GM21717 (cell line): Measurements from ENCODE around the gene PPP3CB.

ENCODE experiments used
- ATAC-seq: cut with Tn5 transposase; IDR thresholded peaks from one replicate; pipeline ENCODE4 v1.9.1; 2021; ENCODE audit warnings: mild to moderate bottlenecking, moderate library complexity; ENCODE audit not compliant: unreplicated experiment

PPP3CB gene

DNA sequence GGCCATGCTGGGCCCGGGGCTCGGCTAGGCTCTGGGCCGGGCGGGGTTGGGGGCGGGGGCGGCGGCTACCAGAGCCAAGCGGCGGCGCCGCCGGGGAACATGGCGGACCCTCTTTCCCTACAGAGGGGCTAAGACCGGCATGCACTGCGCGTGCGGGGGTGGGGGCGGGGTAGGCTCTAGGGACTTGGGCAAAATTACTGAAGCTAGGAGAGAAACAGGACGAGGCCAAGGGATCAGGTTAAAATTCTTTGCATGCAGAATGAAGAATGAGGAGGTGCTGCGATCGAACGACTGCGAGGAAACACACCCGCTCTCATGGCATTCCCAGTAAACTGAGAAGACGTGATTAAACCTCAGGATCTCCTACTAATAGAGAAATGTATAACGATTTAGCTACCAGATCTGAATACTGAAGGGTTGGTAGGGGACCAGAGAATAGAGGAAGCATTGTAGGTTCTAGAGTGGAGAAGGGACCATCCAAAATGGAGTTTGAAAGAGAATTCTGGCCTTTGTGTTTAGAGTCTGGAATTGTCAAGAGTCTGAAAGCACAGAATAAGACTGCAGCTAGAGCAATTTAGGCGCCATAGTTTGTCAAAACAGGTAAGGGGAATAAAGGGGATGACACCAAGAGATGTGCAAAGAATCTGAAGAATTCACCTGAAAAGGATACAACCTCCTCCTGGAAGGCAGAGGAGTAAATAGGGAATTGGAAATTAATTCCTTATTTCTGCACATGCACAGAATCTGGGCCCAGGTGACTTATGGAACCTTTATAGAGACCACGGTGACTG, at the start of gene PPP3CB:
Gene PPP3CB (minus strand): TSS at position 141 of the 791 bp plus-strand sequence. CDS start 135 bp downstream, at position 6.
- ATAC-seq, result peak; percentile 37

GRCh38 chr10:73545357-73545756, 49.5 kb upstream of the PPP3CB start:
- no peak for ATAC-seq

DNA sequence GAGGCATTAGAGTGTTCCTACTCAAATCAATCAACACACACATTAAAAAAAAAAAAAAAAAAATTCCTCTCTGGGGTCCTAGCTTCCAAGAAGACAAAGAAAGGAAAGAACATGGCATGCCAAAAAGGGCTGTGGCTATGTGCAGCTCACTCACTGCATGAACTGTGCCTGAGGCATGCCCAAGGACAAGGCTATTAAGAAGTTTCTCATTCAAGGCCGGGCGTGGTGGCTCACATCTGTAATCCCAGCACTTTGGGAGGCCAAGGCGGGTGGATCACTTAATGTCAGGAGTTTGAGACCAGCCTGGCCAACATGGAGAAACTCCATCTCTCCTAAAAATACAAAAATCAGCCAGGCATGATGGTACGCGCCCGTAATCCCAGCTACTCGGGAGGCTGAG, 41.9 kb upstream of the PPP3CB start:
- ATAC-seq, result no peak

DNA sequence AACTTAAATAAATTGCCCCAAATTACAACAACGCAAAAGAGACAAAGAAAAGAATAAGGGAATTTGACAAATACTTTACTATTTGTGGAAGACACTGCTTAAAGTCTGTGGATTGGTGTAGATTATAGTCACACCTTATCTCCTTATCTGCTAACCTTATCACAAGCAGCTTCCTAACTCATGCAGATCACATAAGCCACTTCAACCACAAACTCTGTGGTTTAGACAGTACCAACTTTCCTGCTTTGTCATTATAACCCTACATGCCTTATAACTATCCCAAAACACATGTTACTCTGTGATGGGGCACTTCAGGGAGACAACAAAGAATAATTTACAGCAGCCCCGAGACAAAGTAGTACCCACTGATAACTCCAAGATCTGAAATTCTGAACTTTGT, 41.5 kb upstream of the PPP3CB start:
- no peak for ATAC-seq

- ATAC-seq, result no peak
These were observed 39.0 kb upstream of the PPP3CB start for GRCh38 chr10:73534857-73535256.

- ATAC-seq, result peak; percentile 55
These were observed 33.4 kb upstream of the PPP3CB start for GRCh38 chr10:73529089-73529832.

DNA sequence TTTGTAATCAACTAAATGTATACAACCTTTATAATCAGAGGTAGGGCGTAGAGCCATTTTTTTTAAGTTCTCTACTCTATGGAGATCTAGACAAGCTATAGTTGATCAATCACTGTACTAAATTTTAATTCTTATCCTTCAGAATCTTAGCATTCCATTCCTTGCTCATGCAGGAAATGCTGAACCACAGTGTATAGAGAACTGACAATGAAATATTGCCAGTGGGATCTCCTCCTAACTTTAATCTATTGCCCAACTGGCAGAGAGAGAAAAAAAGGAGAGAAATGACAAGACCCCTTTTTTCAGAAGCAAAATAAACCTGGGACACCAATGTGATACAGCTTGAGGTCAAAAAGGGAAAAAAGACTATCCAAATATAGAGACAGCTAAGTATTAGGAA, 26.4 kb upstream of the PPP3CB start:
- ATAC-seq, result no peak

GRCh38 chr10:73519336-73519735, 23.5 kb upstream of the PPP3CB start:
- ATAC-seq, result no peak

GRCh38 chr10:73517166-73517888, 21.5 kb upstream of the PPP3CB start:
- ATAC-seq, result no peak

DNA sequence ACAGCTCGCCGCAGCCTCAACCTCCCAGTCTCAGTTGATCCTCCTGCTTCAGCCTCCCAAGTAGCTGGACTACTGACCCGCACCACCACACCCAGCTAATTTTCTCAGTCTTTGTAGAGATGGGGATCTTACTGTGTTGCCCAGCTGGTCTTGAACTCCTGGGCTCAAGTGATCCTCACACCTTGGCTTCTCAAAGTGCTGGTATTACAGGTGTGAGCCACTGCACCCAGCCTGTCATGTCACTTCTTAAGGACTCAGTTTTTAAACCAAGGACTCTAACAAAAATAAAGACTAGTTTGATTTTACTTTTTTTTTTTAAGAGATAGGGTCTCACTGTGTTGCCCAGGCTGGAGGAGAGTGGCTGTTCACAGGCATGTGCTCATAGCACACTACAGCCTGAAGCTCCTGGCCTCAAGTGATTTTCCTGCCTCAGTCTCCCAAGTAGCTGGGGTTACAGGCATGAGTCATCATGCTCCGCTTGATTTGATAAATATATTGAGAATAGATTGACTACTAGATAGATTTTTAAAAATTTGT, 16.5 kb upstream of the PPP3CB start:
- no peak for ATAC-seq

- no peak for ATAC-seq
These were observed 13.9 kb upstream of the PPP3CB start for GRCh38 chr10:73509695-73510094.

DNA sequence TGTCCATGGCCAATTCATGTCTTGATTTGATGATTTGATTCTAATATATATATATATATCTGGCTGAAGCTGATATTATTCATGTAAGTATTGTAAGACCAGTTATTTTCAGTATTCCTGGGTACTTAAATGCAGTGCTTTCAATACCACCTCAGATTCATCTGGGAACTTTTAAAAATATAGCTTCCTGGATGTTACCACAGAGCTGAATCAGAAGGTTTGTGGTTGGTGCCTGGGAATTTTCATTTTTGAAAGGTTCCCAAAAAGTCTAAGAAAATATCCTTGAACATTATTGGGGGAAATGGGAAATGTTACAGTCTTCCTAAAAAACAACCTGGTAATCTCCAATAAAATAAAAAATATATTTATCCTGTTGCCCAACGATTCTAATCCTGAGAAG, 10.7 kb upstream of the PPP3CB start:
- no peak for ATAC-seq

GRCh38 chr10:73506074-73506473, 10.2 kb upstream of the PPP3CB start:
- no peak for ATAC-seq

GRCh38 chr10:73503037-73503436, 7.2 kb upstream of the PPP3CB start:
- no peak for ATAC-seq

DNA sequence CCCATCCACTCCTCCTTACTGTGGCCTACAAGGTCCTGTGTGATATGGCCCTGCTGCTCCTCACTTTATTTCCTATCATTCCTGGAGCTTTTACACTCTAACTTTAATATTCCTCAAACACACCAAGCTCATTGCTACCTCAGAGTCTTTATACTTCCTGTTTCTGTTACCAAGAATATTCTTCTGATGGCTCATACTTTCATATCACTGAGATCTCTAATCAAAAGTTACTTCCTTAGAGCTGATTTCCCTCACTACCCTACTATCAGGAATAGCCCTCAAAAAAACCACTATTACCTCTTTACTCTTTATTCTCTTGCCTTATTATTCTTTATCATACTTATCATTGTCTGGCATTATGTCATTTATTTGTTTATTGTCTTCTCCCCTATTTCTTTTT, 5.8 kb upstream of the PPP3CB start:
- ATAC-seq, result no peak

DNA sequence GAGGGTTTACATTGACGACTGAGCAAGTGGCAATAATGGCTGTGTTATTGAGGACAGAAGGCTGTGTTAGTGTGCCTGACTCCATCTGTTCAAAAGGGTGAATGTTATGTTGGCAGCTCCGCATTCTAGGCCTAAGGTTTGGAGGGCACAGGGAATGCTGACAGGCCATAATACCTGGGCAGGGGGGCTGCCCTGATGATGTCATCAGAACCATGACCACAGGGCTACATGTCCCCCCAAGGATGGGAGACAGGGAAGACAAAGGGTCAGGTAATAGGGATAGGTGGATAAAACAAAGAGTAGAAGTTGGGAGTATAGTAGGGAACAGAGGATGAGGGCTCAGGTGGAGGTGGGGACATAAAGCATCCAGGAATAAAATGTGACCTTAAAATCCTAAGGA, 1.8 kb upstream of the PPP3CB start:
- no peak for ATAC-seq

GRCh38 chr10:73495226-73495883, 469 bp downstream of the PPP3CB start:
- ATAC-seq, result peak; percentile 91

GRCh38 chr10:73494877-73495225, 973 bp downstream of the PPP3CB start:
- peak; percentile 3 for ATAC-seq

- no peak for ATAC-seq
These were observed 1.6 kb downstream of the PPP3CB start for GRCh38 chr10:73494213-73494612.

DNA sequence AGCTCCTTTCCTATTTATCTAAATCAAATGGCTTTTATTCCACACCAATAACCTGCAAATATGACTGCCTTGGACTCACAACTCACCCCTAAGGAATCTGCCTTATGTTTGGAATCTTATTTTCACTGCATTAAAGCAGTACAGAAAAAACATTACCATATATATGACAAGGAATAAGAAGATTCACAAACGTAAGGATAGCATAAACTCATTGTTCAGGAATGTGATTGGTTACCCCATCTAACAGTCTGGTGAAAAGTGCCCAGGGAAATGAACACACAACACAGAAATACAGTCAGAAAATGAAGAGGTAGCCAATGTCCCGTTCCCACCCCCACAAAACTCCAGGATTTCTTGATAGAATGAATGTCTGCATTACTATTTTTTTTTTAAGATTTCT, 2.0 kb downstream of the PPP3CB start:
- ATAC-seq, result no peak

- ATAC-seq, result no peak
These were observed 9.2 kb downstream of the PPP3CB start for GRCh38 chr10:73486601-73487000.
